CD4-positive, alpha-beta memory T cell (primary cell): ENCODE data around the gene OTUD5. TPM values are rescaled to one million over a fixed set of nuclear protein-coding genes. Genes with fewer than 3 reads are reported as not detected.

ENCODE experiments used
- CTCF ChIA-PET: fragments of 350-600 bp; sonication (Branson Sonifier 250); formaldehyde crosslinking; loops from one replicate; lab custom pipeline; 2021; ENCODE audit warnings: inconsistent platforms; ENCODE audit not compliant: partially characterized antibody; lab: Charles Lee
- POLR2A ChIA-PET: fragments of 350-600 bp; sonication (Branson Sonifier 250); formaldehyde crosslinking; loops from one replicate; lab custom pipeline; 2021; ENCODE audit not compliant: partially characterized antibody; lab: Charles Lee
- DNase-seq, 5 donors: peaks; one replicate each; pipeline versions ENCODE4 v3.0.0 to v3.0.0-alpha.2; 2020 to 2022; ENCODE audit warnings: mixed read lengths in 1 of 5
- H3K27ac ChIP-seq: one replicate; pipeline ENCODE4 v1.7.0; 2013; ENCODE audit warnings: low read depth, low read length
- H3K27me3 ChIP-seq: 2 replicates; pipeline ENCODE4 v1.7.0; 2013; ENCODE audit warnings: mild to moderate bottlenecking, low read length, moderate library complexity; ENCODE audit not compliant: insufficient read depth
- H3K36me3 ChIP-seq: 2 replicates; pipeline ENCODE4 v1.7.0; 2013; ENCODE audit warnings: mild to moderate bottlenecking, low read length, moderate library complexity; ENCODE audit not compliant: insufficient read depth
- H3K4me1 ChIP-seq: 2 replicates; pipeline ENCODE4 v1.7.0; 2013; ENCODE audit warnings: mild to moderate bottlenecking, low read length, moderate library complexity; ENCODE audit not compliant: insufficient read depth
- H3K4me3 ChIP-seq, 2 donors: one replicate each; pipeline ENCODE4 v1.7.0; 2013; ENCODE audit warnings: low read length in 2 of 2, mild to moderate bottlenecking in 1 of 2
- H3K9me3 ChIP-seq, 2 donors: one replicate each; pipeline ENCODE4 v1.7.0; 2013; ENCODE audit warnings: low read length in 2 of 2, control low read depth in 1 of 2; ENCODE audit not compliant: control insufficient read depth in 1 of 2
- H3K27ac Mint-ChIP-seq, 7 donors: one replicate each; pipeline ENCODE4 v1.8.0; 2020 to 2021; ENCODE audit warnings: mixed read lengths in 7 of 7, mild to moderate bottlenecking in 6 of 7, inconsistent platforms in 3 of 7, moderate library complexity in 3 of 7
- H3K27me3 Mint-ChIP-seq, 2 donors: one replicate each; pipeline ENCODE4 v1.8.0; 2020 to 2021; ENCODE audit warnings: mixed read lengths in 2 of 2
- H3K36me3 Mint-ChIP-seq, 2 donors: one replicate each; pipeline ENCODE4 v1.8.0; 2020 to 2021; ENCODE audit warnings: mixed read lengths in 2 of 2, inconsistent platforms in 1 of 2, mild to moderate bottlenecking in 1 of 2
- H3K4me1 Mint-ChIP-seq, 4 donors: one replicate each; pipeline ENCODE4 v1.8.0; 2020 to 2021; ENCODE audit warnings: mixed read lengths in 4 of 4, mild to moderate bottlenecking in 1 of 4
- H3K4me3 Mint-ChIP-seq, 8 donors: one replicate each; pipeline ENCODE4 v1.8.0; 2020 to 2021; ENCODE audit warnings: mixed read lengths in 8 of 8, mild to moderate bottlenecking in 7 of 8, moderate library complexity in 6 of 8, inconsistent platforms in 3 of 8
- H3K9me3 Mint-ChIP-seq, 8 donors: one replicate each; pipeline ENCODE4 v1.8.0; 2020 to 2021; ENCODE audit warnings: mixed read lengths in 8 of 8, mild to moderate bottlenecking in 5 of 8, inconsistent platforms in 3 of 8, moderate library complexity in 1 of 8
- intact Hi-C: fragments of 100-400 bp; cut with micrococcal nuclease; formaldehyde crosslinking; loops from one replicate; pipeline ENCODE4 v1.15.1; 2023
- polyA plus RNA-seq, 2 donors: library from polyadenylated mRNA; unstranded; fragments of 300-500 nt; fragmentation: Illumina TruSeq; gene quantifications; one replicate each; pipeline ENCODE4 v1.2.3, GENCODE V29; 2021
- total RNA-seq, 2 experiments: library from RNA; stranded (reverse); gene quantifications; one replicate each; pipeline ENCODE4 v1.2.3, GENCODE V29; 2021

The OTUD5 gene
- total and polyA plus RNA-seq, 4 experiments from 2014 or later = 16.5 to 94.5 (median 68.8) TPM

- peak; percentile 68 to 84 (median 80) for DNase-seq
- H3K36me3 Mint-ChIP-seq = peaks cover 24 to 49% of the 10 kb centered on the region in 2 donors
Observed at GRCh38 chrX:48934581-48935300, 22.7 kb downstream of the OTUD5 start.

GRCh38 chrX:48933757-48934156, 23.6 kb downstream of the OTUD5 start:
- Histone ChIP-seq H3K4me1 (peaks cover 58% of the 10 kb centered on the region), H3K36me3 (peaks cover 5% of the 10 kb centered on the region), H3K27me3 (no peaks in the 10 kb centered on the region), H3K4me3 (no peak overlapping the region), H3K9me3 (no peaks in the 10 kb centered on the region), H3K27ac (peak overlapping the region; percentile 68)
- H3K4me1 Mint-ChIP-seq = peaks cover 39 to 63% (median 51%) of the 10 kb centered on the region in 4 donors
- H3K27ac Mint-ChIP-seq = peak overlapping the region; percentile 95 to 99 (median 97)
- ChIA-PET POLR2A (interaction anchor here (1.0 to 11.3 kb wide), 3 partner anchors 14 to 36 kb away, joined by 3 to 235 read pairs (median 4); partner anchors contain the start of genes PIM2 and PQBP1), CTCF (interaction anchor here (1.4 kb wide), 1 partner anchor 12 kb away, joined by 3 read pairs; no protein-coding TSS in a partner anchor)
- H3K27me3 Mint-ChIP-seq = no peaks in the 10 kb centered on the region
- no peak for DNase-seq
- peak overlapping the region in 6 of 8 donors; percentile 26 to 80 (median 48) for H3K4me3 Mint-ChIP-seq
- H3K36me3 Mint-ChIP-seq = peaks cover 24 to 45% of the 10 kb centered on the region in 2 donors
- H3K9me3 Mint-ChIP-seq = peaks cover 0 to 4% (median 0%) of the 10 kb centered on the region in 8 donors
- intact Hi-C loops = no loop called here

More at GRCh38 chrX:48934581-48935300, 22.7 kb downstream of the OTUD5 start:
- H3K9me3 ChIP-seq = no peaks in the 10 kb centered on the region
- ChIA-PET POLR2A (interaction anchor here (1.0 to 11.3 kb wide), 3 partner anchors 15 to 37 kb away, joined by 3 to 235 read pairs (median 4); partner anchors contain the start of genes PIM2 and PQBP1), CTCF (interaction anchor here (1.4 kb wide), 1 partner anchor 11 kb away, joined by 3 read pairs; no protein-coding TSS in a partner anchor)
- H3K4me1 Mint-ChIP-seq = peaks cover 47 to 73% (median 61%) of the 10 kb centered on the region in 4 donors
- H3K4me3 ChIP-seq = no peak overlapping the region
- peak overlapping the region; percentile 95 to 99 (median 97) for H3K27ac Mint-ChIP-seq
- H3K36me3 ChIP-seq = peaks cover 5% of the 10 kb centered on the region
- H3K27me3 Mint-ChIP-seq = no peaks in the 10 kb centered on the region
- peak overlapping the region; percentile 68 for H3K27ac ChIP-seq
- intact Hi-C loops = no loop called here
- H3K27me3 ChIP-seq = no peaks in the 10 kb centered on the region
- peak overlapping the region in 7 of 8 donors; percentile 39 to 80 (median 77) for H3K4me3 Mint-ChIP-seq
- H3K4me1 ChIP-seq = peaks cover 67% of the 10 kb centered on the region
- peaks cover 0 to 7% (median 0%) of the 10 kb centered on the region in 8 donors for H3K9me3 Mint-ChIP-seq

- no peaks in the 10 kb centered on the region for H3K27me3 ChIP-seq
- Mint-ChIP-seq H3K36me3 (peaks cover 25 to 35% of the 10 kb centered on the region in 2 donors), H3K4me1 (peaks cover 16 to 46% (median 21%) of the 10 kb centered on the region in 4 donors), H3K9me3 (peaks cover 0 to 2% (median 0%) of the 10 kb centered on the region in 8 donors), H3K27me3 (no peaks in the 10 kb centered on the region), H3K27ac (peak overlapping the region in 2 of 7 donors; percentile 14 to 35), H3K4me3 (no peak overlapping the region)
- H3K36me3 ChIP-seq = peaks cover 11% of the 10 kb centered on the region
- H3K4me1 ChIP-seq = peaks cover 28% of the 10 kb centered on the region
- H3K4me3 ChIP-seq = no peak overlapping the region
- no peaks in the 10 kb centered on the region for H3K9me3 ChIP-seq
- CTCF ChIA-PET = interaction anchor here (1.1 kb wide), 1 partner anchor 19 kb away, joined by 4 read pairs; no protein-coding TSS in a partner anchor
- no peak for DNase-seq
- POLR2A ChIA-PET = interaction anchor here (0.7 to 2.1 kb wide), 6 partner anchors 8 to 30 kb away, joined by 3 to 10 read pairs (median 3); no protein-coding TSS in a partner anchor
- intact Hi-C loops = no loop called here
- H3K27ac ChIP-seq = no peak overlapping the region
Observed at GRCh38 chrX:48927736-48928382, 29.5 kb downstream of the OTUD5 start.

- Histone ChIP-seq H3K4me1 (peaks cover 35% of the 10 kb centered on the region), H3K4me3 (no peak overlapping the region), H3K27ac (no peak overlapping the region), H3K36me3 (peaks cover 11% of the 10 kb centered on the region), H3K9me3 (no peaks in the 10 kb centered on the region), H3K27me3 (no peaks in the 10 kb centered on the region)
- Mint-ChIP-seq H3K27ac (no peak overlapping the region), H3K4me3 (no peak overlapping the region), H3K36me3 (peaks cover 24 to 36% of the 10 kb centered on the region in 2 donors), H3K27me3 (no peaks in the 10 kb centered on the region), H3K4me1 (peaks cover 17 to 50% (median 24%) of the 10 kb centered on the region in 4 donors), H3K9me3 (peaks cover 0 to 2% (median 0%) of the 10 kb centered on the region in 8 donors)
- CTCF ChIA-PET = interaction anchor here (1.0 kb wide), 1 partner anchor 10 kb away, joined by 3 read pairs; no protein-coding TSS in a partner anchor
- POLR2A ChIA-PET = interaction anchor here (1.0 to 2.1 kb wide), 5 partner anchors 8 to 31 kb away, joined by 3 to 10 read pairs (median 3); no protein-coding TSS in a partner anchor
- intact Hi-C loops = no loop called here
- DNase-seq = no peak
Observed at GRCh38 chrX:48927123-48927522, 30.3 kb downstream of the OTUD5 start.

- intact Hi-C loops = no loop called here
- peaks cover 61% of the 10 kb centered on the region for H3K4me1 ChIP-seq
- no peaks in the 10 kb centered on the region for H3K27me3 Mint-ChIP-seq
- H3K27ac ChIP-seq = peak overlapping the region; percentile 1
- H3K4me3 ChIP-seq = no peak overlapping the region
- ChIA-PET CTCF (interaction anchor here (2.9 kb wide), 1 partner anchor 13 kb away, joined by 8 read pairs; no protein-coding TSS in a partner anchor), POLR2A (interaction anchor here (0.6 to 2.4 kb wide), 2 partner anchors 12 to 28 kb away, joined by 4 to 16 read pairs; no protein-coding TSS in a partner anchor)
- H3K27ac Mint-ChIP-seq = peak overlapping the region; percentile 57 to 89 (median 83)
- H3K9me3 Mint-ChIP-seq = no peaks in the 10 kb centered on the region
- peaks cover 11% of the 10 kb centered on the region for H3K36me3 ChIP-seq
- H3K9me3 ChIP-seq = no peaks in the 10 kb centered on the region
- H3K4me1 Mint-ChIP-seq = peaks cover 28 to 72% (median 42%) of the 10 kb centered on the region in 4 donors
- peak in 1 of 5 donors; percentile 37 for DNase-seq
- peak overlapping the region in 7 of 8 donors; percentile 29 to 60 (median 46) for H3K4me3 Mint-ChIP-seq
- H3K36me3 Mint-ChIP-seq = peaks cover 20 to 40% of the 10 kb centered on the region in 2 donors
- no peaks in the 10 kb centered on the region for H3K27me3 ChIP-seq
Observed at GRCh38 chrX:48924270-48924669, 33.1 kb downstream of the OTUD5 start.

GRCh38 chrX:48923771-48924170, 33.6 kb downstream of the OTUD5 start:
- H3K36me3 ChIP-seq = peaks cover 11% of the 10 kb centered on the region
- H3K36me3 Mint-ChIP-seq = peaks cover 20 to 45% of the 10 kb centered on the region in 2 donors
- peak overlapping the region; percentile 1 for H3K27ac ChIP-seq
- CTCF ChIA-PET = interaction anchor here (2.9 kb wide), 1 partner anchor 14 kb away, joined by 8 read pairs; no protein-coding TSS in a partner anchor
- no peaks in the 10 kb centered on the region for H3K9me3 Mint-ChIP-seq
- no peak for DNase-seq
- intact Hi-C loops = no loop called here
- H3K27me3 Mint-ChIP-seq = no peaks in the 10 kb centered on the region
- peaks cover 28 to 76% (median 45%) of the 10 kb centered on the region in 4 donors for H3K4me1 Mint-ChIP-seq
- no peak overlapping the region for H3K4me3 ChIP-seq
- peak overlapping the region; percentile 57 to 89 (median 83) for H3K27ac Mint-ChIP-seq
- H3K27me3 ChIP-seq = no peaks in the 10 kb centered on the region
- H3K4me1 ChIP-seq = peaks cover 60% of the 10 kb centered on the region
- POLR2A ChIA-PET = interaction anchor here (0.6 to 2.4 kb wide), 2 partner anchors 13 to 27 kb away, joined by 4 to 16 read pairs; no protein-coding TSS in a partner anchor
- no peaks in the 10 kb centered on the region for H3K9me3 ChIP-seq
- H3K4me3 Mint-ChIP-seq = peak overlapping the region in 5 of 8 donors; percentile 29 to 50 (median 45)
